Mesendoderm (in vitro differentiated cells): ENCODE results near the gene FDX1.
A peak's percentile ranks its signal among the peaks of the same experiment; 100 is the strongest.

ENCODE experiments used
- DNase-seq: peaks from one replicate; pipeline ENCODE4 v3.0.0; 2013
- H2AK5ac ChIP-seq: 2 replicates; pipeline ENCODE4 v1.6.1; 2013; ENCODE audit warnings: low read length, inconsistent platforms
- H2BK120ac ChIP-seq: 2 replicates; pipeline ENCODE4 v1.6.1; 2013; ENCODE audit warnings: low read depth, mild to moderate bottlenecking, low read length, moderate library complexity, mixed read lengths
- H2BK15ac ChIP-seq: replicated peaks from 2 replicates; pipeline ENCODE4 v1.6.1; 2013; ENCODE audit warnings: low read depth, mild to moderate bottlenecking, moderate library complexity
- H2BK5ac ChIP-seq: 2 replicates; pipeline ENCODE4 v1.6.1; 2013; ENCODE audit warnings: low read length, inconsistent platforms
- H3K18ac ChIP-seq: 2 replicates; pipeline ENCODE4 v1.6.1; 2013; ENCODE audit warnings: mild to moderate bottlenecking, low read length, mixed read lengths
- H3K23ac ChIP-seq: one replicate; pipeline ENCODE4 v1.6.1; 2013; ENCODE audit warnings: low read length
- H3K27ac ChIP-seq: 2 replicates; pipeline ENCODE4 v1.5.1; 2013; ENCODE audit warnings: low read depth, mild to moderate bottlenecking, inconsistent platforms, low read length, moderate library complexity
- H3K27me3 ChIP-seq: 2 replicates; pipeline ENCODE4 v1.6.1; 2013; ENCODE audit warnings: low read length, control low read depth, mild to moderate bottlenecking, inconsistent platforms; ENCODE audit not compliant: insufficient read depth, poor library complexity
- H3K36me3 ChIP-seq: 2 replicates; pipeline ENCODE4 v1.6.1; 2013; ENCODE audit warnings: low read length, inconsistent platforms; ENCODE audit not compliant: control insufficient read depth, insufficient read depth
- H3K4ac ChIP-seq: one replicate; pipeline ENCODE4 v1.6.1; 2013; ENCODE audit warnings: low read depth, mild to moderate bottlenecking, low read length, moderate library complexity
- H3K4me1 ChIP-seq: 2 replicates; pipeline ENCODE4 v1.6.1; 2013; ENCODE audit warnings: low read depth, low read length, inconsistent platforms; ENCODE audit not compliant: control insufficient read depth
- H3K4me2 ChIP-seq: 2 replicates; pipeline ENCODE4 v1.6.1; 2013; ENCODE audit warnings: low read length
- H3K4me3 ChIP-seq: 2 replicates; pipeline ENCODE4 v1.5.1; 2013; ENCODE audit warnings: mild to moderate bottlenecking, low read length
- H3K56ac ChIP-seq: one replicate; pipeline ENCODE4 v1.6.1; 2013; ENCODE audit warnings: low read length
- H3K79me1 ChIP-seq: 2 replicates; pipeline ENCODE4 v1.6.1; 2013; ENCODE audit warnings: low read length, inconsistent platforms
- H3K79me2 ChIP-seq: 2 replicates; pipeline ENCODE4 v1.6.1; 2013; ENCODE audit warnings: mild to moderate bottlenecking, low read length; ENCODE audit not compliant: control insufficient read depth, insufficient read depth
- H3K9ac ChIP-seq: 2 replicates; pipeline ENCODE4 v1.6.1; 2013; ENCODE audit warnings: low read length, inconsistent platforms
- H4K5ac ChIP-seq: one replicate; pipeline ENCODE4 v1.6.1; 2013; ENCODE audit warnings: low read length
- H4K8ac ChIP-seq: one replicate; pipeline ENCODE4 v1.6.1; 2013; ENCODE audit warnings: low read depth, mild to moderate bottlenecking, control low read depth, low read length, moderate library complexity
- WGBS: extraction: QIAGEN DNeasy Blood & Tissue Kit; methylation state at CpG from one replicate; pipeline ENCODE4 v1.1.7; 2013; ENCODE audit warnings: low lambda C conversion rate, missing lambda C conversion rate; ENCODE audit not compliant: insufficient coverage; ENCODE audit errors: extremely low coverage; 5-methylcytosine and 5-hydroxymethylcytosine counted together

The FDX1 gene

GRCh38 chr11:110467556-110467955 is 37.8 kb downstream of the FDX1 start:
- Histone ChIP-seq H4K8ac (no peak overlapping the region), H3K27ac (no peak overlapping the region), H3K23ac (no peak overlapping the region), H3K4me1 (no peaks in the 10 kb centered on the region), H3K27me3 (no peaks in the 10 kb centered on the region), H2AK5ac (no peak overlapping the region), H3K4ac (no peak overlapping the region), H3K36me3 (no peaks in the 10 kb centered on the region), H3K4me2 (no peak overlapping the region), H2BK5ac (no peak overlapping the region), H3K79me2 (no peaks in the 10 kb centered on the region), H3K18ac (no peak overlapping the region), H3K4me3 (no peak overlapping the region), H4K5ac (no peak overlapping the region), H3K9ac (no peak overlapping the region), H2BK120ac (no peak overlapping the region), H3K56ac (no peak overlapping the region), H3K79me1 (no peaks in the 10 kb centered on the region), H2BK15ac (no peak overlapping the region)
- peak; percentile 38 for DNase-seq
- WGBS, result no CpG with 5 or more reads among the region's 3 CpGs

GRCh38 chr11:110468121-110468520 is 38.4 kb downstream of the FDX1 start:
- H3K36me3 ChIP-seq, result no peaks in the 10 kb centered on the region
- H3K23ac ChIP-seq, result no peak overlapping the region
- H4K8ac ChIP-seq, result no peak overlapping the region
- H2AK5ac ChIP-seq, result no peak overlapping the region
- no CpG with 5 or more reads among the region's 4 CpGs for WGBS
- H3K4ac ChIP-seq, result no peak overlapping the region
- no peaks in the 10 kb centered on the region for H3K4me1 ChIP-seq
- no peak for DNase-seq
- H3K9ac ChIP-seq, result no peak overlapping the region
- no peaks in the 10 kb centered on the region for H3K27me3 ChIP-seq
- H3K4me2 ChIP-seq, result no peak overlapping the region
- no peak overlapping the region for H3K18ac ChIP-seq
- H2BK120ac ChIP-seq, result no peak overlapping the region
- no peak overlapping the region for H3K27ac ChIP-seq
- no peak overlapping the region for H3K56ac ChIP-seq
- H3K79me2 ChIP-seq, result no peaks in the 10 kb centered on the region
- no peaks in the 10 kb centered on the region for H3K79me1 ChIP-seq
- no peak overlapping the region for H3K4me3 ChIP-seq
- no peak overlapping the region for H4K5ac ChIP-seq
- no peak overlapping the region for H2BK15ac ChIP-seq
- H2BK5ac ChIP-seq, result no peak overlapping the region

- DNase-seq, result no peak
- Histone ChIP-seq H3K56ac (no peak overlapping the region), H3K18ac (no peak overlapping the region), H4K5ac (no peak overlapping the region), H2BK15ac (no peak overlapping the region), H3K4ac (no peak overlapping the region), H3K23ac (no peak overlapping the region), H2BK5ac (no peak overlapping the region), H3K36me3 (no peaks in the 10 kb centered on the region), H3K27ac (no peak overlapping the region), H3K27me3 (no peaks in the 10 kb centered on the region), H3K79me1 (no peaks in the 10 kb centered on the region), H3K4me2 (no peak overlapping the region), H3K4me3 (no peak overlapping the region), H2AK5ac (no peak overlapping the region), H3K9ac (no peak overlapping the region), H3K4me1 (no peaks in the 10 kb centered on the region), H2BK120ac (no peak overlapping the region), H4K8ac (no peak overlapping the region), H3K79me2 (no peaks in the 10 kb centered on the region)
Measured at GRCh38 chr11:110469127-110469526, 39.4 kb downstream of the FDX1 start.

GRCh38 chr11:110470716-110471115 is 41.0 kb downstream of the FDX1 start:
- H3K23ac ChIP-seq, result no peak overlapping the region
- no peak overlapping the region for H2BK5ac ChIP-seq
- no peak overlapping the region for H3K27ac ChIP-seq
- H3K4ac ChIP-seq, result no peak overlapping the region
- no peaks in the 10 kb centered on the region for H3K79me1 ChIP-seq
- no peak overlapping the region for H3K9ac ChIP-seq
- DNase-seq, result no peak
- no CpG with 5 or more reads among the region's 2 CpGs for WGBS
- H2AK5ac ChIP-seq, result no peak overlapping the region
- H3K18ac ChIP-seq, result no peak overlapping the region
- H3K27me3 ChIP-seq, result no peaks in the 10 kb centered on the region
- no peak overlapping the region for H2BK120ac ChIP-seq
- no peak overlapping the region for H4K8ac ChIP-seq
- H4K5ac ChIP-seq, result no peak overlapping the region
- no peak overlapping the region for H3K56ac ChIP-seq
- H3K36me3 ChIP-seq, result no peaks in the 10 kb centered on the region
- H2BK15ac ChIP-seq, result no peak overlapping the region
- H3K79me2 ChIP-seq, result no peaks in the 10 kb centered on the region
- no peaks in the 10 kb centered on the region for H3K4me1 ChIP-seq
- H3K4me2 ChIP-seq, result no peak overlapping the region
- H3K4me3 ChIP-seq, result no peak overlapping the region

GRCh38 chr11:110471371-110471770 is 41.6 kb downstream of the FDX1 start:
- Histone ChIP-seq H4K5ac (no peak overlapping the region), H3K79me1 (no peaks in the 10 kb centered on the region), H3K4me2 (no peak overlapping the region), H2BK120ac (no peak overlapping the region), H2BK5ac (no peak overlapping the region), H4K8ac (no peak overlapping the region), H3K4me1 (no peaks in the 10 kb centered on the region), H3K18ac (no peak overlapping the region), H3K9ac (no peak overlapping the region), H3K36me3 (no peaks in the 10 kb centered on the region), H3K4ac (no peak overlapping the region), H3K56ac (no peak overlapping the region), H3K27ac (no peak overlapping the region), H3K4me3 (no peak overlapping the region), H3K23ac (no peak overlapping the region), H2AK5ac (no peak overlapping the region), H2BK15ac (no peak overlapping the region), H3K79me2 (no peaks in the 10 kb centered on the region), H3K27me3 (no peaks in the 10 kb centered on the region)
- DNase-seq, result no peak
- WGBS, result no CpG with 5 or more reads among the region's 1 CpG

GRCh38 chr11:110472858-110473257 is 43.1 kb downstream of the FDX1 start:
- H3K56ac ChIP-seq, result no peak overlapping the region
- WGBS, result no CpG with 5 or more reads among the region's 1 CpG
- no peaks in the 10 kb centered on the region for H3K79me2 ChIP-seq
- no peak overlapping the region for H3K9ac ChIP-seq
- no peak overlapping the region for H2BK5ac ChIP-seq
- no peak overlapping the region for H2AK5ac ChIP-seq
- no peaks in the 10 kb centered on the region for H3K4me1 ChIP-seq
- no peak overlapping the region for H3K4me3 ChIP-seq
- H3K4ac ChIP-seq, result no peak overlapping the region
- no peak overlapping the region for H2BK15ac ChIP-seq
- H3K23ac ChIP-seq, result no peak overlapping the region
- H3K18ac ChIP-seq, result no peak overlapping the region
- no peak overlapping the region for H3K27ac ChIP-seq
- no peaks in the 10 kb centered on the region for H3K36me3 ChIP-seq
- no peaks in the 10 kb centered on the region for H3K27me3 ChIP-seq
- no peak overlapping the region for H3K4me2 ChIP-seq
- no peak overlapping the region for H2BK120ac ChIP-seq
- no peak overlapping the region for H4K8ac ChIP-seq
- DNase-seq, result no peak
- H3K79me1 ChIP-seq, result no peaks in the 10 kb centered on the region
- no peak overlapping the region for H4K5ac ChIP-seq
